DND-41 (cell line): ENCODE data around the gene DIAPH2.

Experiments
- ATAC-seq: fragments of 200-7000 bp; cut with Tn5 transposase; 3 replicates; pipeline ENCODE4 v1.9.1; 2021; ENCODE audit warnings: low read depth; ENCODE audit not compliant: insufficient read depth
- DNase-seq: peaks from one replicate; pipeline ENCODE4 v3.0.0-alpha.2; 2020
- H2AFZ ChIP-seq: 2 replicates; pipeline ENCODE4 v1.6.0; 2012; ENCODE audit warnings: low read depth, low read length
- H3K27ac ChIP-seq: 2 replicates; pipeline ENCODE4 v1.5.1; 2012; ENCODE audit warnings: low read length, inconsistent platforms
- H3K27me3 ChIP-seq: fragments of 200-600 bp; sonication (generic); 2 replicates; pipeline ENCODE4 v1.6.0; 2012; ENCODE audit warnings: low read length, mild to moderate bottlenecking, inconsistent platforms; ENCODE audit not compliant: insufficient read depth, poor library complexity
- H3K36me3 ChIP-seq: 2 replicates; pipeline ENCODE4 v1.5.1; 2012; ENCODE audit warnings: low read length, inconsistent platforms; ENCODE audit not compliant: insufficient read depth
- H3K4me1 ChIP-seq: 2 replicates; pipeline ENCODE4 v1.5.1; 2012; ENCODE audit warnings: mild to moderate bottlenecking, low read length; ENCODE audit not compliant: insufficient read depth
- H3K4me2 ChIP-seq: 2 replicates; pipeline ENCODE4 v1.6.0; 2012; ENCODE audit warnings: mild to moderate bottlenecking, moderate library complexity, low read length, inconsistent platforms; ENCODE audit not compliant: insufficient read depth
- H3K4me3 ChIP-seq, 2 experiments: fragments of 200-600 bp in 1 of 2; shearing (Covaris generic) in 1 of 2; 2 replicates each; pipeline ENCODE4 v1.5.1; 2012 to 2016; ENCODE audit warnings: inconsistent platforms in 2 of 2, low read length in 2 of 2, mild to moderate bottlenecking in 2 of 2, low read depth in 1 of 2, moderate library complexity in 1 of 2
- H3K79me2 ChIP-seq: 2 replicates; pipeline ENCODE4 v1.6.0; 2012; ENCODE audit warnings: low read length, inconsistent platforms; ENCODE audit not compliant: insufficient read depth
- H3K9ac ChIP-seq: 2 replicates; pipeline ENCODE4 v1.6.0; 2012; ENCODE audit warnings: low read depth, mild to moderate bottlenecking, inconsistent platforms, low read length, moderate library complexity
- H3K9me3 ChIP-seq: 2 replicates; pipeline ENCODE4 v1.5.1; 2012; ENCODE audit warnings: low read length, moderate library complexity, mild to moderate bottlenecking, inconsistent platforms; ENCODE audit not compliant: insufficient read depth, severe bottlenecking
- H4K20me1 ChIP-seq: 2 replicates; pipeline ENCODE4 v1.6.0; 2012; ENCODE audit warnings: low read length; ENCODE audit not compliant: insufficient read depth
- EZH2 ChIP-seq: IDR thresholded peaks from 3 replicates; pipeline ENCODE4 v1.6.1; 2012; ENCODE audit warnings: borderline replicate concordance, low read depth, mild to moderate bottlenecking, moderate library complexity, low read length, inconsistent platforms; ENCODE audit not compliant: severe bottlenecking
- TF ChIP-seq, protein P1 (sequence below): IDR thresholded peaks from 2 replicates; pipeline ENCODE4 v1.5.1; 2012; ENCODE audit warnings: borderline replicate concordance, low read length, moderate library complexity, mild to moderate bottlenecking; ENCODE audit not compliant: poor library complexity, severe bottlenecking; ENCODE audit errors: extremely low read depth

DIAPH2 gene

GRCh38 chrX:97326456-97326855 is 641.8 kb downstream of the DIAPH2 start:
- Histone ChIP-seq H3K27ac (no peak overlapping the region), H3K79me2 (no peaks in the 10 kb centered on the region), H3K4me1 (no peaks in the 10 kb centered on the region), H4K20me1 (no peaks in the 10 kb centered on the region), H3K4me2 (no peak overlapping the region), H3K27me3 (no peaks in the 10 kb centered on the region), H3K36me3 (no peaks in the 10 kb centered on the region), H3K4me3 (no peak overlapping the region), H2AFZ (no peak overlapping the region), H3K9me3 (no peaks in the 10 kb centered on the region), H3K9ac (no peak overlapping the region)
- TF ChIP-seq, protein P1, sequence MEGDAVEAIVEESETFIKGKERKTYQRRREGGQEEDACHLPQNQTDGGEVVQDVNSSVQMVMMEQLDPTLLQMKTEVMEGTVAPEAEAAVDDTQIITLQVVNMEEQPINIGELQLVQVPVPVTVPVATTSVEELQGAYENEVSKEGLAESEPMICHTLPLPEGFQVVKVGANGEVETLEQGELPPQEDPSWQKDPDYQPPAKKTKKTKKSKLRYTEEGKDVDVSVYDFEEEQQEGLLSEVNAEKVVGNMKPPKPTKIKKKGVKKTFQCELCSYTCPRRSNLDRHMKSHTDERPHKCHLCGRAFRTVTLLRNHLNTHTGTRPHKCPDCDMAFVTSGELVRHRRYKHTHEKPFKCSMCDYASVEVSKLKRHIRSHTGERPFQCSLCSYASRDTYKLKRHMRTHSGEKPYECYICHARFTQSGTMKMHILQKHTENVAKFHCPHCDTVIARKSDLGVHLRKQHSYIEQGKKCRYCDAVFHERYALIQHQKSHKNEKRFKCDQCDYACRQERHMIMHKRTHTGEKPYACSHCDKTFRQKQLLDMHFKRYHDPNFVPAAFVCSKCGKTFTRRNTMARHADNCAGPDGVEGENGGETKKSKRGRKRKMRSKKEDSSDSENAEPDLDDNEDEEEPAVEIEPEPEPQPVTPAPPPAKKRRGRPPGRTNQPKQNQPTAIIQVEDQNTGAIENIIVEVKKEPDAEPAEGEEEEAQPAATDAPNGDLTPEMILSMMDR = no peak
- TF ChIP-seq EZH2 = no peak
- ATAC-seq (no peak), DNase-seq (no peak)

DNA sequence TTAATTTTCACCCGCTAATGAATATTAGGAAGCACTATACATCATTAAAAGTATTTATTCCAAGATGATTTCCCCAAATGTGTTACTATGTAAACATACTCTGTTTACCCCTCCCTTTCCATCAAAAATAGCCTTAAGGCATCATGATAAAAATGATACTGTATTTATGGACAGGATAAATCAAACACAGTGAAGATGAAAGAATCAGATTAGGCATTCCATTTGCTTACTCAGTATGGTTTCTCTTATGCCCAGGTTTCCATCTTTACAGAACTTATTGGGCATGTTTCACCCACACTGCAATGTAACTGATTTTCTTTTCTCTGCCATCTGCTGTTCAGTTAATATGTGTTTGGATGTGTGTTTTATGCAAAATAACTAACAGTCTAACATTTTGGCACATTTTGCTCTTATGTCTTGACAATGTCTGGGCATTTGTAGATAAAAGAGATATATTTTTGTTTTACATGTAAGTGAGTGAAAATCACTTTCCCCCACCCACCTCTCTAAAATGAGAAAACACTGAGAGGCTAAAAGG is 644.3 kb downstream of the DIAPH2 start:
- DNase-seq = no peak
- no peaks in the 10 kb centered on the region for H3K9me3 ChIP-seq
- no peak overlapping the region for H3K9ac ChIP-seq
- TF ChIP-seq, protein P1 = no peak
- TF ChIP-seq EZH2 = no peak
- H3K4me3 ChIP-seq = no peak overlapping the region
- H3K4me1 ChIP-seq = no peaks in the 10 kb centered on the region
- no peak for ATAC-seq
- H3K36me3 ChIP-seq = no peaks in the 10 kb centered on the region
- H3K4me2 ChIP-seq = no peak overlapping the region
- H3K79me2 ChIP-seq = no peaks in the 10 kb centered on the region
- no peaks in the 10 kb centered on the region for H4K20me1 ChIP-seq
- H2AFZ ChIP-seq = no peak overlapping the region
- H3K27ac ChIP-seq = no peak overlapping the region
- no peaks in the 10 kb centered on the region for H3K27me3 ChIP-seq

GRCh38 chrX:97330151-97330550 is 645.5 kb downstream of the DIAPH2 start:
- no peak overlapping the region for H3K9ac ChIP-seq
- ATAC-seq = no peak

More at GRCh38 chrX:97330151-97330550, 645.5 kb downstream of the DIAPH2 start:
- no peak overlapping the region for H3K4me3 ChIP-seq
- H4K20me1 ChIP-seq = no peaks in the 10 kb centered on the region
- TF ChIP-seq, protein P1 = no peak
- TF ChIP-seq EZH2 = no peak
- no peaks in the 10 kb centered on the region for H3K9me3 ChIP-seq
- H3K4me1 ChIP-seq = no peaks in the 10 kb centered on the region
- no peak overlapping the region for H2AFZ ChIP-seq
- H3K36me3 ChIP-seq = no peaks in the 10 kb centered on the region
- no peaks in the 10 kb centered on the region for H3K27me3 ChIP-seq
- no peak overlapping the region for H3K27ac ChIP-seq
- no peak for DNase-seq
- H3K79me2 ChIP-seq = no peaks in the 10 kb centered on the region
- H3K4me2 ChIP-seq = no peak overlapping the region
